D721Med (cell line): ENCODE results near the gene ZNF148.

Experiments used
- DNase-seq: peaks from one replicate; pipeline ENCODE4 v3.0.0; 2011; ENCODE audit warnings: low spot score; ENCODE audit not compliant: insufficient read length
- FAIRE-seq: peaks from 2 replicates; lab custom pipeline; 2011; peaks lifted over from hg19 to GRCh38; lab: Jason Lieb, UNC
- CTCF ChIP-seq: IDR thresholded peaks from 2 replicates; pipeline ENCODE4 v1.5.1; 2012; ENCODE audit warnings: mild to moderate bottlenecking, control low read depth; ENCODE audit not compliant: insufficient read depth; ENCODE audit errors: missing control alignments

The ZNF148 gene

DNA sequence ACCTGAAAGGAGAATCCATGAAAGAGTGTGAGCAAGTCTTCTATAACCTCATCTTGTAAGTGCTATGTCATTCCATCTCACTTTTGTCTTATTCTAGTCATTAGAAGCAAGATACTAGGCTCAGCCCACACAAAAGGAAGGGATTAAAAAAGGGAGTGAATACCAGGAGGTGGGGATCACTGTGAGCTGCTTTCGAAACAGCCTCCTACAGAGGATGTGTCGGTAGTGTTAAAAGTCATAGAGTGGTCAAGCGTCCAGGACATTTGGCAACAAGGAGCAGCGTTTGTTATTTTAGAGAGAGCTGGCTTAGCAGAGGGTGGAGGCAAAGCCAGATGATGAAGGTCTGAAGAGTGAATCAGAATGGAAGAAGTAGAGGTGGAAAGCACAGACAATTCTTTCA, 11.7 kb upstream of the ZNF148 start:
- no peak for TF ChIP-seq CTCF
- FAIRE-seq: no peak

GRCh38 chr3:125383744-125384143, 8.6 kb upstream of the ZNF148 start:
- no peak for TF ChIP-seq CTCF

More for the DNA sequence above, 11.7 kb upstream of the ZNF148 start:
- no peak for DNase-seq

GRCh38 chr3:125382298-125382697, 7.2 kb upstream of the ZNF148 start:
- FAIRE-seq: no peak
- no peak for TF ChIP-seq CTCF
- no peak for DNase-seq

More at GRCh38 chr3:125383744-125384143, 8.6 kb upstream of the ZNF148 start:
- DNase-seq (no peak), FAIRE-seq (no peak)

- no peak for TF ChIP-seq CTCF
- no peak for DNase-seq
- no peak for FAIRE-seq
Measured at GRCh38 chr3:125381743-125382142, 6.6 kb upstream of the ZNF148 start.

DNA sequence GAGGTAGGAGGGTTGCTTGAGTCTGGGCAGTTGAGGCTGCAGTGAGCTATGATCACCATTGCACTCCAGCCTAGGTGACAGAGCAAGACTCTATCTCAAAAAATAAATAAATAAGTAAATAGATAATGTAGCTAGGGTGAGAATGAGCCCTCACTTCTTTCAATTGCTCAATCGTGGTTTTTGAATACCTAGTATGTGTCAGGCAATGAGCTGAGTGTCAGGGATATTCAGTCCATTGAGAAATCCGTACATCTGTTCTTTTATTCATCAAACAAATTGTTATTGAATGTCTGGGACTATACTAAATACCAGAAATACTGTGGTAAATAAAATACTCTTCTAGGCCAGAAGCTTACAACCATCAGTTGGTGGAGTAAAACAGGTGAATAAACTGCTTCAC, 6.2 kb upstream of the ZNF148 start:
- FAIRE-seq (no peak), DNase-seq (no peak)
- TF ChIP-seq CTCF: no peak

DNA sequence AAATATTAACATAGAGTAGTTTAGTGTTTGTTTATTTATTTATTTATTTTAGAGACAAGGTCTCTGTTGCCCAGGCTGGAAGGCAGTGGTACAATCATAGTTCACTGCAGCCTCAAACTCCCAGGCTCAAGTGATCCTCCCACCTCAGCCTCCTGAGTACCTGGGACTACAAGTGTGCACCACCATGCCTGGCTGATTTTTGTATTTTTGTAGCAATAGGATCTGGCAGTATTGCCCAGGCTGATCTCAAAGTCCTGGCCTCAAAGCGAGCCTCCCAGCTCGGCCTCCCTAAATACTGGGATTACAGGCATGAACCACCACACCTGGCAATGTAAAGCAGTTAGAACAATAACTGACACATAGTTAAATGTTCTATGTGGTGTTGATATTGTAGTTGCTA, 4.4 kb upstream of the ZNF148 start:
- no peak for TF ChIP-seq CTCF
- FAIRE-seq: no peak

GRCh38 chr3:125378762-125379161, 3.6 kb upstream of the ZNF148 start:
- FAIRE-seq (no peak), DNase-seq (no peak)
- no peak for TF ChIP-seq CTCF

More for the DNA sequence above, 4.4 kb upstream of the ZNF148 start:
- no peak for DNase-seq
